COLO829 (cell line): ENCODE measurements around the gene SRM.
"Not testable (repeated sequence)": the region's sequence is repeated elsewhere in the genome, so short reads cannot be mapped to it uniquely, and the experiment has no call there.

Source experiments
- DNase-seq: peaks from one replicate; pipeline ENCODE4 v3.0.0; 2012; ENCODE audit warnings: low spot score

SRM gene

DNA sequence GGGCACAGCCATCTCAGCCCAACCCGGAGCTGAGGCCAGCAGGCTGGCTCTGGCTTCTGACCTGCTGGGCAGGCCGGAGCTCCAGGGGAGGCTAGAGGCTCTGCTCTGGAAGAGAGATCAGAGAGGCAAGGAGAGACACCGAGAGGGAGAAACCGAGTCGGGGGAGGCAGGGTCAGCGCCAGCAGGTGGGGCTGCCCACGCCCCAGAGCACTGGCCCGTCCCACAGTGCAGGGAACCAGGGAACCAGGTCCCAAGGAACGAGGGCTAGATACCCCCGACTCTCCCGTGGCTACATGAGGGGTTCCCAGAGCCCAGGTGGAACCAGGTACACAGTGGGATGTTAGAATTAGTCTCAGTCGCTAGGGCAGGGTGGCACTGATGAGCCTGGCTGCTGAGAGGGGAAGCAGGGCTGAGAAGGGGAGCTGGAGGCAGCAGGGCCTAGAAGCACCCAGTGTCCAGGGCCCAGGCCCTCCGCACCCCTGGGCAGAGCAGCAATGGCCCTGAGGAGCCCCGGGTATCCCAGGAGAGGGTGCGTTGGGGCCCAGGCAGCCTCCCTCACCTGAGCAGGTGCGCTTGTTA lies 14.9 kb downstream of the SRM start:
- no peak for DNase-seq

DNA sequence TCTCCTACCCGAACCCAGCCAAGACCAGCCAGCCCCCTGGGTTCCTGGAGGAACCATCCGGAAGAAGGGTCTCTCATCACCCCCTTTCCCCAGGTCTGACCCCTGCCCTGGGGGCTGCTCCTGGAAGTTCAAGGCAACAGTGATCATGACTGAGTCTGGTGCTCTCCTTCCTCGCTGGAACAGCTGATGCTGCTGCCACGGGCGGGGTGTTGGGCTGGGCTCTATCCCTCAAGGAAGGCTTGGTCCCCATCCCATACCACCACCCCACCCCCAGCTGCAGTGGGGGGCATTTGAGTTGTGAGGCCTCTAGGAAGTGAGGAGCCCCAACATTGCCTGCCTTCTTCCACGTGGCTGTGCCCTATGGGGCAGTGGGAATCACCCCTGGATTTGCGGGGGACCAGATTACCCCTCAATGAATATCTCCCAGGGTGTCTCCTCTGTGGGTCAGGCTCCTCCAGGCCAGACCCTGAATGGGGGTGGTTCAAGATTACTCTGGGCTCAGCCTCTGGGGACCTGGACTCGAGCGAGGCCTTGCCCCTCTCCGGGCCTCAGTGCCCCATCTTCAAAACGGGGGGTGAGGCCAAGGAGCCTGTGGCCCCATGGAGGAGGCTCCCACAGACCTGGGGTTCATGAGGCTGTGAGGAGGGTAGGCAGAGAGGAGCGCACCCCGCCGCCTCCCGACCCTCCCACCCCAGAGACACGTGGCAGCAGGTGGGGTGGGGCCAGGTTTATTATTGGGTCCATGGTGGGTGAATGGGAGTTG lies 15.6 kb downstream of the SRM start:
- DNase-seq = no peak

DNA sequence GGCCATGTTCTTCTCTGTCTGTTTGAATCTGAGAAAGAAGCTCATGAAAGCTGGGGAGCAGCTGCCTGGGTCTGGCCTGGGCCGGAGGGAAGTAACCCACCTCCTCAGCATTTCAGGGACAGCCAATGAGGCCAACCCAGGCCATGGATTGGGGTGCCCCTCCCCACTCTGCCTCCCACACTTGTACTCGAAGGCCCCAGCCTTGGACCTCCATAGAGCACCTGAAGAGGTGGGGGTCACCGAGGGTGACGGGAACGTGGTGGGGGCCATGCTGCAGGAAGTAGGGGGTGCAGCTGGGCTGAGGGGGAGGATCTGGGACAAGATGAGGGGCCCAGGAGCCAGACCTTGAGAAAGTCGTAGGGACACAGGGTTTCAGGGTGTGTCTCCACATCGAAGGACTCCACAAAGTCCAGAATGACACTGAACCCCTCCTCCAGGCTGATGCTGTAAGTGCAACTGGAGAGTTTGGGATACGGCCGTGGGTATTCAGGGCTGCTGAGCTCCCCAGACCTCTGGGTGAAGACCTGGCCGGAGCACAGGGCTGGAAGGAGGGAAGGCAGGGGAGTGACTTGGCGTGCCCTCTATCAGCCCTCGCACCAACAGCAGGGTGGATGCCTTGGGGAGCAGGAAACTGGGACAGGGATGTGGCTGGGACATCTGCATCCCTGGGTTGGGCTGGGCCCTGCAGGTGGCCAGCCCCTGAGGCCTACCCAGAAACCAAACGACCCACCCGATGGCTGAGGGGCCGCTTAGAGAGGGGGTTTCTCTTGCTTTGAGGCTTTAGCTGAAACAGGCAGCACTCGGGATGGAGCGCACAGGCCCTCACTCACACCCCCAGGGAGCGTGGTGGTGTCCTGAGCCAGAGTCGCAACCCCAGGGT lies 16.6 kb downstream of the SRM start:
- no peak for DNase-seq

DNA sequence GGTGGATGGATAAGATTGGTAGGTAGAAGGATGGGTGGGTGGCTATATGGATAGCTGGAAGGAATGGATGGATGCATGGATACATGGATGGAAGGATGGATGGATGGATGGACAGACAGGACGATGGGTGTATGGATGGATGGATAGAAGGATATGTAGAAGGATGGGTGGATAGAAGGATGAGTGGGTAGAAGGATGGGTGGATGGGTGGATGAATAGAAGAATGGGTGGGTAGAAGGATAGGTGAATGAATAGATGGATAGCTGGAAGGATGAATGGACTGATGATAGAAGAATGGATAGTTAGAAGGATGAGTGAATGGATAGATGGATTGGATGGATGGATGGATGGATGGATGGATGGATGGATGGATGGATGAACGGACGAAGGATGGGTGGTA lies 17.8 kb downstream of the SRM start:
- DNase-seq = no peak

- DNase-seq = no peak
Observed at GRCh38 chr1:11041048-11041447, 18.8 kb downstream of the SRM start.

DNA sequence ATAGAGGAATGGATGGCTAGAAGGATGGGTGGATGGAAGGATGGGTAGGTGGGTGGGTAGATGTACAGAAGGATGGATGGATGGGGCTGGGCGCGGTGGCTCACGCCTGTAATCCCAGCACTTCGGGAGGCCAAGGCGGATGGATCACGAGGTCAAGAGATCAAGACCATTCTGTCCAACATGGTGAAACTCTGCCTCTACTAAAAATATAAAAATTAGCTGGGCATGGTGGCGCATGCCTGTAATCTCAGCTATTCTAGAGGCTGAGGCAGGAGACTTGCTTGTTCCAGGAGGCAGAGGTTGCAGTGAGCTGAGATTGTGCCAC lies 19.8 kb downstream of the SRM start:
- not testable (repeated sequence) for DNase-seq

GRCh38 chr1:11039351-11040104 lies 20.3 kb downstream of the SRM start:
- no peak for DNase-seq

DNA sequence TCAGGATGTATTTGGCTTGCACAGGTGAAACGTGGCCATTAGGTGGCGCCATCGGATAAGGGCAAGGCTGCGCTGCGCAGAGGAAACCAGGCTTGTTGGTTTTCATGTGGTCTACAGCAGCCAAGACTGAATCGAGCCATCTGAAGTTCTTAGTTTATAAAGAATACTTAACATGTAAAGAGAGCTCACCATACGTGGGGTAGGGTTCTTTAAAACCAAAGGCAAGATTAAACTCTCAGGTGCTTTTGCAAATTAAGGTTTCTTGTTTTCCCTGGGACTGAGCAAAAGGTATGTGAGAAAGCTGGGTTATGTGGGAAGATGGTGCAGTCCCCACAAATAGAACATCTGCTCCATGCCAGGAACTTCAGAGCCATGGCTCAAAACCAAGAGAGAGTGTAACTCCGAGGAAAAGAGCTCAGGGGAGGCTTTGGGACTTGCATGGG lies 22.1 kb downstream of the SRM start:
- peak; percentile 82 for DNase-seq

DNA sequence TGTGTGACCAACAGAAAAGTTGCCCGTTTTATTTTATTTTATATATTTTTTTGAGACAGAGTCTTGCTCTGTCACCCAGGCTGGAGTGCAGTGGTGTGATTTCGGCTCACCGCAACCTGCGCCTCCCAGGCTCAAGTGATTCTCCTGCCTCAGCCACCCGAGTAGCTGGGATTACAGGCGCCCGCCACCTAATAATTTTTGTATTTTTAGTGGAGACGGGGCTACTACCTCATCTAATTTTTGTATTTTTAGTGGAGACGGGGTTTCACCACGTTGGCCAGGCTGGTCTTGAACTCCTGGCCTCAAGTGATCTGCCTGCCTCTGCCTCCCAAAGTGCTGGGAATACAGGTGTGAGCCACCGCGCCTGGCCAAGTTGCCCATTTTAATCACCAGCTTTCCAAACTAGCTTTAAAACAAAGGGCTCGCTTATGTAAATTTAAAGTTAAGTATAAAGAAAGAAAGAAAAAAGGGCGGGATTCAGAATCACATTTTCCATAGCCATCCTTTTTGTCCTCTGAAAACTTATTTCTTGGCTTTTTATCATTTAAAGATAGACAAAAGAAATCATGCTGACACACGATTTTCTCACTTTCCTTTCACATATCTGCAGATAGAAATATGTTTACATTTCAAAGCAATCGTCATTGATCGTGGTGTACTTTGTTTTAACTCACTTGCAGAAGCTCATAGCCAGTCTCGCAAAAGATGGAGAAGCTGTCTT lies 22.6 kb downstream of the SRM start:
- not testable (repeated sequence) for DNase-seq

DNA sequence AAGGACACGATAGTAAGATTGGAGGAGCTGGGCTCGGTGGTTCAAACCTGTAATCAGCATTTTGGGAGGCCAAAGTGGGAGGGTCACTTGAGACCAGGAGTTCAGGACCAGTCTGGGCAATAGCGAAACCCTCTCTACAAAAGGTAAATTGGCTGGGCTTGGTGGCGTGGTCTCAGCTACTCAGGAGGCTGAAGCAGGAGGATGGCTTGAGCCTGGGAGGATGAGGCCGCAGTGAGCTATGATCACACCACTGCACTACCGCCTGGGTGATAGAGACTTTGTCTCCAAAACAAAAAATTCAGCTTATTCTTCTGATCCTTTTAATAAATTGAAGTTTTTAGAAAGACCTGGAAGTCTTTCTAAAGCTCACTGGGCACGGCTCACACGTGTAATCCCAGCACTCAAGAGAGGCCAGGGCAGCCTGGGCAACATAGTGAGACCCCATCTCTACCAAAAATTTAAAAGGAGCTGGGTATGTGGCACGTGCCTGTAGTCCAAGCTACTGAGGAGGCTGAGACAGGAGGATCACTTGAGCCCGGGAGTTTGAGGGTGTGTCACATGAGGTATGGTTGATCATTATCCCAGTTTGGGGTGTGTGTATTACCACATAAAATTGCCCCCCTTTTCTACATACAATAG lies 28.1 kb downstream of the SRM start:
- DNase-seq = no peak

DNA sequence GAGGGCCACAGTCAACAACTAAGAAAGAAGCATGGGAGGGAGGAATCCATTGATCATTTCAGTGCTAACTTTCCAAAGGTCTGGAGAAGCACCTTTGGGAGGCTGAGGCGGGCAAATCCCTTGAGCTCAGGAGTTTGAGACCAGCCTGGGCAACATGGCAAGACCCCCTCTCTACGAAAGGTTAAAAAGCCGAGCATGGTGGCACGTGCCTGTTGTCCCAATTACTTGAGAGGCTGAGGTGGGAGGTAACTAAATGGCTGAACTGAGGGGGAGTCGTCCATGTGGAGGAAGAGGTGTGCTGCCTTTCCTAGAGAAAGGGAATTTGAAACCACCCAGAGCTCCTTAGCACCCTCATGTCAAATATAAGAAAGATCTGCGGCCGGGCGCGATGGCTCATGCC lies 29.0 kb downstream of the SRM start:
- DNase-seq = no peak

- DNase-seq = no peak
Observed at GRCh38 chr1:11028018-11028417, 31.8 kb downstream of the SRM start.

- no peak for DNase-seq
Observed at GRCh38 chr1:11027316-11027715, 32.5 kb downstream of the SRM start.

- no peak for DNase-seq
Observed at GRCh38 chr1:11026903-11027302, 32.9 kb downstream of the SRM start.

DNA sequence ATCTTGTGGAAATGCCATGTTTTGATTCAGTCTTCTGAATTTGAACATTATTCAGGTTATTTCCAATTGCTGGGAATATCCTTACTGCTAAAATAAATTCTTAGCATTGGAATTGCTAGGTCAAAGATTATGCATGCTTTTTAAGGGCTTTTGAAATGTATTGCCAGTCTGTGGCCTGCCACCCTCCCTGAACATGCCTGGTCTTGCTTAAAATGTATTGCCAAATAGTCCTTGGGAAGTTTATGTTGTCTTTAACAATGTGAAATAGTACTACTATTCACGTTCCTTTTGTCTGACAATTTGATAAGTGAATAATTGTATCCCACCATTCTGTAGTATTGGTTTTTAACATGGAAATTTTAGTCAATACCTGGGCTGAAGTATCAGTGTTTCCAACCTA lies 33.8 kb downstream of the SRM start:
- no peak for DNase-seq

DNA sequence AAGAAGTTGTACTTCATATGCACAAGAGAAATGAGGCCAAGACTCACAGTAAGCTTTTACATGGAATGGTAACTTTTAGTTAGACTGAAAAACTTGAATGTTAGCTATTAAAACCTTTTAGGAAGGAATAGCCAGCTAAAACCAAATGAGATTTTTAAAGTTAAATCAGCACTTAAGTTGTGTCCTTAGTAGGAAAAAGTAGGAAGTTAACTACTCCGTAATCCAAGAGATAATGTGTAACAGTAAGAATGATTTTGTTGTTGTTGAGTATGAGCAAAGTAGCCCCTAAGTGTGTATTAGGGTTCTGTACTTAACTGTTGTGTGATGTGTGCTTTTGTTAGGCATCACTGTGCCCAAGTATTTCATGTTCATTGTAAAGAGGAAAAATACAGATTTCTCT lies 34.2 kb downstream of the SRM start:
- no peak for DNase-seq

DNA sequence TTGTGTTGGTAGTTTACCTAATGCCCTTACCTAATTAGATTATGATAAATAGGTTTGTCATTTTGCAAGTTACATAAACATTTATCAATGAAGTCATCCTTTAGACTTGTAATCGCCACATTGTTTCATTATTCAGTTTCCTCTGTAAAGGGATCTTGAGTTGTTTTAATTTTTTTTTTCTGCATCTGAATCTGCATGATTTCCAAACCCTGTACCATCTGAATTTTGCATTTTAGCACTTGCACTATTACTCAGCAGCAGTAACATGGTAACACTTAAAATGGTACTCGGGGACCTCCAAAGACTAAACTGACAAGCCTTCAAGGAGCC lies 35.0 kb downstream of the SRM start:
- DNase-seq = no peak

- no peak for DNase-seq
Observed at GRCh38 chr1:11024154-11024873, 35.5 kb downstream of the SRM start.

DNA sequence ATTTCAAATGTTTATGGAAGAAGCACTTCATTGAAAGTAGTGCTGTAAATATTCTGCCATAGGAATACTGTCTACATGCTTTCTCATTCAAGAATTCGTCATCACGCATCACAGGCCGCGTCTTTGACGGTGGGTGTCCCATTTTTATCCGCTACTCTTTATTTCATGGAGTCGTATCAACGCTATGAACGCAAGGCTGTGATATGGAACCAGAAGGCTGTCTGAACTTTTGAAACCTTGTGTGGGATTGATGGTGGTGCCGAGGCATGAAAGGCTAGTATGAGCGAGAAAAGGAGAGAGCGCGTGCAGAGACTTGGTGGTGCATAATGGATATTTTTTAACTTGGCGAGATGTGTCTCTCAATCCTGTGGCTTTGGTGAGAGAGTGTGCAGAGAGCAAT lies 36.6 kb downstream of the SRM start:
- no peak for DNase-seq

DNA sequence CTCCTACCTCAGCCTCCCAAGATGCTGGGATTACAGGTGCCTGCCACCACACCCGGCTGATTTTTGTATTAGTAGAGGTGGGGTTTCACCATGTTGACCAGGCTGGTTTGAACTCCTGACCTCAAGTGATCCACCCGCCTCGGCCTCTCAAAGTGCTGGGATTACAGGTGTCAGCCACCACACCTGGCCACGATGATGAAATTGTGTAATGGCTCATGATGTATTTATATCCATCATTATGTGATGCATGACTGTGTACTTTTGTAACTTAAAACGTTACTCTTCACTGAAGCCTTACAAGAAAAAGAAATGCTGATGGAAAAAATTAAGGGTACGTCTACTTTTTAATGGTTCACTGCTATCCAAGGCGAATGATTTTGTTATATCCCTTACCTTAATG lies 39.8 kb downstream of the SRM start:
- no peak for DNase-seq

GRCh38 chr1:11019358-11019757 lies 40.5 kb downstream of the SRM start:
- DNase-seq = not testable (repeated sequence)
